K562 (cell line): ENCODE results near the gene DPCD.

Experiments used
- CTCF ChIP-seq, 3 experiments: IDR thresholded peaks in 2 of 3; conservative IDR thresholded peaks in 1 of 3; 2 replicates each; pipeline ENCODE4 v1.5.1; 2011 to 2012; ENCODE audit warnings: low read length in 3 of 3, mild to moderate bottlenecking in 3 of 3, control low read depth in 2 of 3, improper control_type of control experiment in 1 of 3, inconsistent platforms in 1 of 3, low read depth in 1 of 3, mixed read lengths in 1 of 3, moderate library complexity in 1 of 3; ENCODE audit not compliant: insufficient read depth in 2 of 3
- KLF16 ChIP-seq: IDR thresholded peaks from 2 replicates; pipeline ENCODE4 v1.6.1; 2016; ENCODE audit warnings: antibody characterized with exemption
- POLR2A ChIP-seq: fragments of 450-650 bp; conservative IDR thresholded peaks from 2 replicates; pipeline ENCODE4 v1.6.1; 2016

DNA sequence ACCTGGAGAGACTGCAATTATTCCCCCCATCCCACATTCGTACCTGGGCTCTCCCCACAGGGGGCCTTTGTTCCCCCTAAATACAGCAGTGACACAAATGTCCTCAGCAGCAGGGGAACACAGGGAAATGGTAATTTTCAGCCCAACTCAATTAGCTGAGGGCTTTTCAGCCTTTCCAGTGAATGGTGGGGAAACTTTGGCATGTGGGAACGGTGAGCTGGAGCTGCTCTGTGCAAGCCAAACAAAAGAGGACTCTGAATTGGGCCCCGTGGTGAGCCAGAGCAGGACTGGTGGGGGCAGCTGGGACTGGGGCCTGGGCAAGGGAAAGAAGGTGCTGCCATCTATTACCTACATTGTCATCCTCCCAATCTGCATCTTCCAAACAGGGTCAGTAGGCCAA, 55.9 kb downstream of the DPCD start:
- TF ChIP-seq CTCF (IDR thresholded peaks at IDR 0.05 in 2 of 3, conservative IDR thresholded peaks at IDR 0.05 in 1 of 3; ENCODE audit: insufficient read depth in 2 of 3, low read depth in 1 of 3, low read length in 3 of 3) (no peak), KLF16 (no peak), POLR2A (no peak)
